Karpas-422 (cell line): ENCODE measurements around the gene TNFSF4. TPM values are rescaled to one million over a fixed set of nuclear protein-coding genes. Genes with fewer than 3 reads are reported as not detected.
"Not testable (repeated sequence)": the region's sequence is repeated elsewhere in the genome, so short reads cannot be mapped to it uniquely, and the experiment has no call there.

ENCODE experiments used
- DNase-seq: peaks from one replicate; pipeline ENCODE4 v3.0.0-alpha.2; 2015
- H2AFZ ChIP-seq: fragments of 200-600 bp; sonication (generic); 2 replicates; pipeline ENCODE4 v1.6.1; 2014; ENCODE audit warnings: antibody characterized with exemption, low read length, mixed read lengths
- H3K27ac ChIP-seq: fragments of 200-600 bp; sonication (generic); 2 replicates; pipeline ENCODE4 v1.5.1; 2014; ENCODE audit warnings: mild to moderate bottlenecking, low read length, moderate library complexity
- H3K27me3 ChIP-seq: fragments of 200-600 bp; sonication (generic); 2 replicates; pipeline ENCODE4 v1.6.1; 2014; ENCODE audit warnings: low read length, mixed read lengths
- H3K36me3 ChIP-seq: fragments of 200-600 bp; sonication (generic); 2 replicates; pipeline ENCODE4 v1.6.1; 2014; ENCODE audit warnings: low read length, mixed read lengths; ENCODE audit not compliant: insufficient read depth
- H3K4me1 ChIP-seq: fragments of 200-600 bp; sonication (generic); 2 replicates; pipeline ENCODE4 v1.6.1; 2014; ENCODE audit warnings: mild to moderate bottlenecking, low read length, mixed read lengths
- H3K4me2 ChIP-seq: fragments of 200-600 bp; sonication (generic); 2 replicates; pipeline ENCODE4 v1.6.1; 2014; ENCODE audit warnings: low read length, low read depth, mild to moderate bottlenecking; ENCODE audit not compliant: poor library complexity, severe bottlenecking
- H3K4me3 ChIP-seq: fragments of 200-600 bp; sonication (generic); 2 replicates; pipeline ENCODE4 v1.5.1; 2014; ENCODE audit warnings: mild to moderate bottlenecking, antibody characterized with exemption, low read length, mixed read lengths
- H3K79me2 ChIP-seq: fragments of 200-600 bp; sonication (generic); 2 replicates; pipeline ENCODE4 v1.6.1; 2014; ENCODE audit warnings: mild to moderate bottlenecking, low read length, mixed read lengths
- H3K9ac ChIP-seq: fragments of 200-600 bp; sonication (generic); 2 replicates; pipeline ENCODE4 v1.6.0; 2014; ENCODE audit warnings: low read length
- H3K9me2 ChIP-seq: fragments of 200-600 bp; sonication (generic), shearing (Covaris generic); replicated peaks from 2 replicates; pipeline ENCODE4 v1.6.0; 2014; ENCODE audit warnings: mild to moderate bottlenecking, low read length, moderate library complexity; ENCODE audit not compliant: insufficient read depth
- H3K9me3 ChIP-seq: fragments of 300-700, 200-600 bp; sonication (generic); 2 replicates; pipeline ENCODE4 v1.6.1; 2014; ENCODE audit warnings: low read length, mixed read lengths
- H4K20me1 ChIP-seq: fragments of 200-600 bp; sonication (generic); 2 replicates; pipeline ENCODE4 v1.6.1; 2014; ENCODE audit warnings: mild to moderate bottlenecking, antibody characterized with exemption, low read length, low read depth; ENCODE audit not compliant: insufficient read depth
- total RNA-seq: library from RNA; depleted of rRNA; stranded (reverse); fragments of >200 nt; shearing (Covaris generic); gene quantifications from 2 replicates; pipeline ENCODE4 v1.2.3, GENCODE V29; 2014; ENCODE audit warnings: low replicate concordance

TNFSF4 gene
- total RNA-seq, 1 experiment from 2014 or later = 0.26 TPM

DNA sequence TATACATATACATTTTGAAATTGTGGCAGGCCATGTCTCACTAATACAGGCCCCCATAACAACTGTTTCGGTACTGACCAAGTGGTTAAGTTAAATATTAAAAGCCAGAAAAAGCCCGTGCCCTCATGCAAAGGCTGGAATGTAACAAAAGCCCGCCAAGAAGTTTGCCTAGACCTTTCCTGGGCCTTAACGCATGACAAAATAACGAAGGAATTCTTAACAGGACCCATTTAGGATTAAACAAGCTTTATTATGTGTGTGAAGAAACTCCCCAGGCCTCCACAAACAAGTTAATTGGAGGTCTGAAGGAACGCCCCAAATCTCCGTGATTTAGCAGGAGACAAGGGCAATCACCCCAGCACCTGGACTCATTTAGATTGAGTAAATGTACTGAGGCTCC lies 42.4 kb downstream of the TNFSF4 start:
- Histone ChIP-seq H3K4me2 (no peak overlapping the region), H2AFZ (no peak overlapping the region)

DNA sequence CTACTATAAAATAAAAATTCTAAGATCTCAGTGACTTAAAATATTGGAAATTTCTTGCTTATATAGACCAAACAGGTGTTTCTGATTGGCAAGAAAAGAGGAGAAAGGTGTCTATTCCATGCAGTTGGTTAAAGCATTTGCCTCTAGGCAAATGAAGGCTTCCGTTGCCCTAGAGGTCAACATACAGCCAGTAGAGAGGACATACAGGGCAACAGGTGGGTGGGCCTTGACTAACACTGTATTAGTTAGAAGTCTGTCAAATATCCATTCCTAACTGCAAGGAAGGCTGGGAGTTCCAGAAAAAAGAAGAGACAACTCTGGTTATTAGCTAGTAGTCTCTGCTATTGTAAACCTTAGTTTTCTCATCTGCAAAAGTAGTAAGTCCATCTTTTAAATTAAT lies 43.0 kb downstream of the TNFSF4 start:
- Histone ChIP-seq H3K4me3 (no peak overlapping the region), H3K9ac (no peak overlapping the region), H3K36me3 (no peaks in the 10 kb centered on the region), H4K20me1 (no peaks in the 10 kb centered on the region), H3K79me2 (no peaks in the 10 kb centered on the region), H3K27ac (no peak overlapping the region), H3K9me2 (no peaks in the 10 kb centered on the region), H3K4me2 (no peak overlapping the region), H3K9me3 (no peaks in the 10 kb centered on the region), H3K27me3 (no peaks in the 10 kb centered on the region), H3K4me1 (no peaks in the 10 kb centered on the region), H2AFZ (no peak overlapping the region)
- no peak for DNase-seq

More for the DNA sequence above, 42.4 kb downstream of the TNFSF4 start:
- Histone ChIP-seq H3K27ac (no peak overlapping the region), H3K79me2 (no peaks in the 10 kb centered on the region), H3K36me3 (no peaks in the 10 kb centered on the region), H4K20me1 (no peaks in the 10 kb centered on the region), H3K27me3 (no peaks in the 10 kb centered on the region), H3K9me2 (no peaks in the 10 kb centered on the region), H3K9me3 (no peaks in the 10 kb centered on the region), H3K9ac (no peak overlapping the region), H3K4me3 (no peak overlapping the region), H3K4me1 (no peaks in the 10 kb centered on the region)
- DNase-seq = no peak

DNA sequence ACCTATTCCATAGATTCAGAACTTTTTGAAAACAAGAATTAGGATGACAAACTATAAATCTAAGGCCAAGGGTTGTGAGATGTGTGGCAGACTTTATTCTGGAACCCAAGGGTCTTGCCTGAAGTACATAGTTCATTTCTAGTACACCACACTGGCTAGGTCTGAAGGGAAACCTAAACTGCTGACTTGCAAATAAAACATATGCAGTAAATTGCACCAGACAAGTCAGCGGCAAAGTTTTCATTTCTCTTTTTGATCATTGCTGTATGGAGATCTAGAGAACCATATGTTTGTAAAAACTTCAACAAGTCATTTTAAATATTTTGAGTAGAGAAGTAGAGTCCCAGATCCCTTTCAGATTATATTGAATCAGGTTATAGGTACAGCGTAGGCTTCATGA lies 43.9 kb downstream of the TNFSF4 start:
- Histone ChIP-seq H3K9me3 (no peaks in the 10 kb centered on the region), H3K36me3 (no peaks in the 10 kb centered on the region), H3K4me3 (no peak overlapping the region), H3K27ac (no peak overlapping the region), H2AFZ (no peak overlapping the region), H3K4me1 (no peaks in the 10 kb centered on the region), H3K27me3 (no peaks in the 10 kb centered on the region), H3K9me2 (no peaks in the 10 kb centered on the region), H3K9ac (no peak overlapping the region), H4K20me1 (no peaks in the 10 kb centered on the region), H3K4me2 (no peak overlapping the region), H3K79me2 (no peaks in the 10 kb centered on the region)
- DNase-seq = no peak

DNA sequence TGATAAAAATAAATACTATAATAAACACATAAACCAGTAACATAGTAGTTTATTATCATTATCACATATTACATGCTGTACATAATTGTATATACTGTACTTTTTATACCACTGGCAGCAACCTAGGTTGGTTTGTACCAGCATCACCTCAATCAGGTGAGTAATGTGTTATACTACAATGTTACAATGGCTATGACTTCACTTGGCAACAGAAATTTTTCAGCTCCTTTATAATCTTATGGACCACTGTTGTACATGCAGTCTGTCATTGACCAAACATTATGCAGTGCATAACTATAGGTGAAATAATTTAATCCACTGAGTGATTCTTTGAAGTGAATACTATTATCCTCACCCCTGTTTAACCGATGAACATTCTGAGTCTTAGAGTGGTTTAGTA lies 44.5 kb downstream of the TNFSF4 start:
- DNase-seq = no peak
- no peak overlapping the region for H3K27ac ChIP-seq
- H3K79me2 ChIP-seq = no peaks in the 10 kb centered on the region
- no peaks in the 10 kb centered on the region for H3K36me3 ChIP-seq
- H3K4me1 ChIP-seq = no peaks in the 10 kb centered on the region
- H3K9ac ChIP-seq = no peak overlapping the region
- no peaks in the 10 kb centered on the region for H3K9me2 ChIP-seq
- no peaks in the 10 kb centered on the region for H3K9me3 ChIP-seq
- no peak overlapping the region for H3K4me3 ChIP-seq
- no peaks in the 10 kb centered on the region for H3K27me3 ChIP-seq
- H2AFZ ChIP-seq = no peak overlapping the region
- H3K4me2 ChIP-seq = no peak overlapping the region
- H4K20me1 ChIP-seq = no peaks in the 10 kb centered on the region

DNA sequence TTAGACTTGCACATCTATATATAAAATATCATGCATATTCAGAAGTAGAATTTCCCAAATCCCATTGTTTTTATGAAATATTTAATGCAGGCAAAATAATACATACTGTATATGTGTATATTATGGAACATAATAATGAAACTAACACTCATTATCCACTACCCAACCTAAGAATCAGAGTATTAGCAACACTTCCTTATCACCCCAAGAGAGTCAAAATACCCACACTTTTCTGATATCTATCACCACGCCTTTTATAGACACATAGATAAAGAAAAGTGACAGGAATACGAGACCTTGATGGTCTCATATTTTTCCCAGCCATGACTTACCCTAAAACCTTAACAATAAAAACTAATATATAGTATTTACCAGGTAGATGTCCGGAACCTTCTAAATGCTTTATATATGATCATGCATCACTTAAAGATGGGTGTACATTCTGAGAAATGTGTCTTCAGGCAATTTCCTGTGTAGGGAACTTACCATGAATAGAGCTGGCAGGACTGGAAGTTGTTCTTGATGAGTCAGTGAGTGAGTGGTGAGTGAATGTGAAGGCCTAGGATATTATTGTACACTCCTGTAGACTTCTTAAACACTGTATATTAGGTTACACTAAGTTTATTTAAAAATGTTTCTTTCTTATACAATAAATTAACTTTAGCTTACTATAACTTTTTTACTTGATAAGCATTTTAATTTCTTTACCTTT lies 45.5 kb downstream of the TNFSF4 start:
- Histone ChIP-seq H3K27me3 (no peaks in the 10 kb centered on the region), H3K79me2 (no peaks in the 10 kb centered on the region), H3K36me3 (no peaks in the 10 kb centered on the region), H2AFZ (no peak overlapping the region), H3K9me3 (no peaks in the 10 kb centered on the region), H3K27ac (no peak overlapping the region), H3K4me2 (no peak overlapping the region), H4K20me1 (no peaks in the 10 kb centered on the region), H3K9ac (no peak overlapping the region), H3K4me3 (no peak overlapping the region), H3K9me2 (no peaks in the 10 kb centered on the region), H3K4me1 (no peaks in the 10 kb centered on the region)
- no peak for DNase-seq

DNA sequence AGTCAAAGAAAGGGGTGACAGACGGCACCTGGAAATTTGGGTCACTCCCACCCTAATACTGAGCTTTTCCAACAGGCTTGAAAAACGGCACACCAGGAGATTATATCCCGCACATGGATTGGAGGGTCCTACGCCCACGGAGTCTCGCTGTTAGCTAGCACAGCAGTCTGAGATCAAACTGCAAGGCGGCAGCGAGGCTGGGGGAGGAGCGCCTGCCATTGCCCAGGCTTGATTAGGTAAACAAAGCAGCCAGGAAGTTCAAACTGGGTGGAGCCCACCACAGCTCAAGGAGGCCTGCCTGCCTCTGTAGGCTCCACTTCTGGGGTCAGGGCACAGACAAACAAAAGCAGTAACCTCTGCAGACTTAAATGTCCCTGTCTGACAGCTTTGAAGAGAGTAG lies 53.2 kb downstream of the TNFSF4 start:
- not testable (repeated sequence) for H2AFZ ChIP-seq, H3K9me3 ChIP-seq

DNA sequence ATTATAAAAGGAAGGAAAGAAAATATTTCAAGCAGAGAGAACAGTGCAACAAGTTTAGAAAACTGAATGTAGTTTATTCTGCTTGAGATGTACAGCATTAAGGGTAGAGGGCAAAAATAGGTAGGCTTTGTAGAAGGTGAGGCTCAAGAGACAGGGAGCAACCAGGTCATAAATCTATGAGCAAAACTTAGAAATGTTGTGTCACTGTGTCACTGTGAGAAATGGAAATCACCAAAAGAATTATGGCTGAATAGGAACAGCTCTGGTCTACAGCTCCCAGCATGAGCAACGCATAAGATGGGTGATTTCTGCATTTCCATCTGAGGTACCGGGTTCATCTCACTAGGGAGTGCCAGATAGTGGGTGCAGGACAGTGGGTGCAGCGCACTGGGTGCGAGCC lies 53.6 kb downstream of the TNFSF4 start:
- Histone ChIP-seq H3K4me3 (no peak overlapping the region), H3K79me2 (no peaks in the 10 kb centered on the region), H4K20me1 (no peaks in the 10 kb centered on the region), H3K9me2 (no peaks in the 10 kb centered on the region), H3K9ac (no peak overlapping the region), H2AFZ (no peak overlapping the region), H3K9me3 (no peaks in the 10 kb centered on the region), H3K4me1 (no peaks in the 10 kb centered on the region), H3K27me3 (no peaks in the 10 kb centered on the region; the same call in 1 of the 2 replicates), H3K36me3 (no peaks in the 10 kb centered on the region), H3K27ac (no peak overlapping the region), H3K4me2 (no peak overlapping the region)
- DNase-seq = no peak

More for the DNA sequence above, 53.2 kb downstream of the TNFSF4 start:
- not testable (repeated sequence) for H3K9ac ChIP-seq, H3K4me1 ChIP-seq, DNase-seq, H3K4me2 ChIP-seq, H3K36me3 ChIP-seq, H3K9me2 ChIP-seq, H3K4me3 ChIP-seq, H4K20me1 ChIP-seq, H3K27me3 ChIP-seq, H3K79me2 ChIP-seq, H3K27ac ChIP-seq

DNA sequence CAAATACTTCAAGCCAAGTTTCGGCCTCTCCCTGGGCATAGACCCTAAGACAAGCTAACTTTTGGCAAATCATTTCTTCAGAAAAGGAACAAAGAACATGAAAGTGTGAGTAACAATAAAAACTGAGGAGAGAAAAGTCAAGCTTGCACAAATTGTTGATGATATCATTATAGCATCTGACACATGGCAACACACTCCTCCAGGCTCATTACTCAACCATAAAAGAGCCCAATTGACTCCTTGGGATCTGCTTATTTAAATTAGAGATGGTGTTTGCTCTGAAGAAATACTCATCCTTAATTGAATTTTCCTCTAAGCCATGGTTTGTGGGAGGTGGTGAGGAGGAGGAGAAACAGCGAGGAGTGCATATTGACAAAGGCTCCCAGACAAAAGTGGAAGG lies 54.5 kb downstream of the TNFSF4 start:
- Histone ChIP-seq H3K27me3 (no peaks in the 10 kb centered on the region; the same call in 1 of the 2 replicates), H3K4me3 (no peak overlapping the region)

More for the DNA sequence above, 54.5 kb downstream of the TNFSF4 start:
- no peaks in the 10 kb centered on the region for H3K36me3 ChIP-seq
- no peak overlapping the region for H3K9ac ChIP-seq
- DNase-seq = no peak
- no peaks in the 10 kb centered on the region for H3K79me2 ChIP-seq
- H4K20me1 ChIP-seq = no peaks in the 10 kb centered on the region
- no peak overlapping the region for H2AFZ ChIP-seq
- no peak overlapping the region for H3K4me2 ChIP-seq
- no peaks in the 10 kb centered on the region for H3K9me2 ChIP-seq
- H3K27ac ChIP-seq = no peak overlapping the region
- no peaks in the 10 kb centered on the region for H3K9me3 ChIP-seq
- H3K4me1 ChIP-seq = no peaks in the 10 kb centered on the region
